ENCODE data around the gene ZNF628. TPM values are rescaled to one million over a fixed set of nuclear protein-coding genes. Genes with fewer than 3 reads are reported as not detected.

The ZNF628 gene
- total RNA-seq, 1 experiment from 2014 or later = 21.7 TPM

DNA sequence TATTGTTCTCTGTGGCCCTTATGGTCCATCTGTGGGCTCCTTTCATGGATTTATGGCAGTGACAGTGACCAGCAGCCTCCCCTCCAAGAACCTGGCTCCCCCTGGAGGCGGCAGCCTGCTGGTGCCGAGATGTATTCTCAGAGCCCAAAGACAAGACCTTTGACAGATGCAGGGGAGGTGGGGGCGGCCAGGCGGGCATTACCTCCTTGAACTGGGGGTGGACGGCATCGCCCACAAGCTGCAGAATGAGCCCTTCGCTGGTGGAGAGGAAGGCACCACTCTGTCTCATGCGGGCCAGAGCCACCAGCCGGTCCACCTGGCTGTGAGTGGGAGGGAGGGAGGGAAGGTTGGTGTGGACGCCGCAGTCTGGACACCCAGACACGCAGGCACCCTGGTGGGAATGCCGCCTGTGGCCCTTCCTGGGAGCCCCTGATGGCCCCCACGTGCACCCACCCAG, 21.6 kb upstream of the ZNF628 start:
- DNase-seq (ENCODE audit: low read depth, low spot score) (no peak), ATAC-seq (peak; percentile 52)
- in situ Hi-C loops (cut with HindIII; ENCODE audit: low pct_unique_long_range_greater_than_20kb, low sequenced_read_pairs) (no loop called here), intact Hi-C loops (cut with micrococcal nuclease; ENCODE audit: unreplicated experiment) (no loop called here)
- Histone ChIP-seq H3K36me3 (ENCODE audit: control insufficient read depth, insufficient read depth, low read length) (0 out of 2 replicates have a peak, but pooled peaks cover 3% of the 10 kb centered on the region), H3K4me3 (ENCODE audit: low read depth in 2 of 2, low read length in 2 of 2) (no peak overlapping the region), H3K27ac (ENCODE audit: low read length) (no peak overlapping the region), H3K27me3 (ENCODE audit: control insufficient read depth, insufficient read depth, low read length) (peaks cover 6% of the 10 kb centered on the region), H3K4me1 (ENCODE audit: control insufficient read depth, insufficient read depth, low read length) (peaks cover 3% of the 10 kb centered on the region), H3K9me3 (ENCODE audit: control insufficient read depth, insufficient read depth, low read depth, low read length) (no peaks in the 10 kb centered on the region)
- no TSS peak for BruUV-seq (replicated peaks)
- TF ChIP-seq, protein P1, sequence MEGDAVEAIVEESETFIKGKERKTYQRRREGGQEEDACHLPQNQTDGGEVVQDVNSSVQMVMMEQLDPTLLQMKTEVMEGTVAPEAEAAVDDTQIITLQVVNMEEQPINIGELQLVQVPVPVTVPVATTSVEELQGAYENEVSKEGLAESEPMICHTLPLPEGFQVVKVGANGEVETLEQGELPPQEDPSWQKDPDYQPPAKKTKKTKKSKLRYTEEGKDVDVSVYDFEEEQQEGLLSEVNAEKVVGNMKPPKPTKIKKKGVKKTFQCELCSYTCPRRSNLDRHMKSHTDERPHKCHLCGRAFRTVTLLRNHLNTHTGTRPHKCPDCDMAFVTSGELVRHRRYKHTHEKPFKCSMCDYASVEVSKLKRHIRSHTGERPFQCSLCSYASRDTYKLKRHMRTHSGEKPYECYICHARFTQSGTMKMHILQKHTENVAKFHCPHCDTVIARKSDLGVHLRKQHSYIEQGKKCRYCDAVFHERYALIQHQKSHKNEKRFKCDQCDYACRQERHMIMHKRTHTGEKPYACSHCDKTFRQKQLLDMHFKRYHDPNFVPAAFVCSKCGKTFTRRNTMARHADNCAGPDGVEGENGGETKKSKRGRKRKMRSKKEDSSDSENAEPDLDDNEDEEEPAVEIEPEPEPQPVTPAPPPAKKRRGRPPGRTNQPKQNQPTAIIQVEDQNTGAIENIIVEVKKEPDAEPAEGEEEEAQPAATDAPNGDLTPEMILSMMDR (IDR thresholded peaks at IDR 0.05) = peak; percentile 97
- no peak for TF ChIP-seq TCF7L2 (IDR thresholded peaks at IDR 0.05; ENCODE audit: low read depth, low read length)
- ChIA-PET CTCF (no interaction called here), POLR2A (no interaction called here)

DNA sequence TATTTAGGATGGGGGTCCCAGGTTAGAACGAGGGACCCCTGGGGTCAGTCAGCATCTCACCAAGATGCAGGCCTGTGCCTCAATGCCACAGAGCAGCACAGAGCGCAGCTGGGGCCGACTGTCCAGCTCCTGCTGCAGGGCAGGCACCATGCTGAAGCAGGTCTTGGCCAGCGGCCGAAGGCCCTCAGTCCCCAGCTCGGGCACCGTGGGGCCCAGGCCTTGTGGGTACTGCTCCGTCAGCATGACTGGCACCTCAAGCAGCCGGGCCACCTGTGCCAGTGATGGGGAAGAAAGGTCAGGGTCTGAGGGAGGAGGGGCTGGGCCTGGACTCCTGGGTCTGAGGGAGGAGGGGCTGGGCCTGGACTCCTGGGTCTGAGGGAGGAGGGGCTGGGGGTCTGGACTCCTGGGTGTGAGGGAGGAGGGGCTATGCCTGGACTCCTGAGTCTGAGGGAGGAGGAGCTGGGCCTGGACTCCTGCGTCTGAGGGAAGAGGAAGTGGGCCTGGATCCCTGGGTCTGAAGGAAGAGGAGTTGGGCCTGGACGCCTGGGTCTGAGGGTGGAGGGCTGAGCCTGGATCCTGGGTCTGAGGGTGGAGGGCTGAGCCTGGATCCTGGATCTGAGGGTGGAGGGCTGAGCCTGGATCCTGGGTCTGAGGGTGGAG, 20.7 kb upstream of the ZNF628 start:
- intact Hi-C loops (cut with micrococcal nuclease; ENCODE audit: unreplicated experiment) = no loop called here
- CTCF ChIA-PET = no interaction called here
- H3K4me1 ChIP-seq (ENCODE audit: control insufficient read depth, insufficient read depth, low read length) = peaks cover 10% of the 10 kb centered on the region
- no peak for DNase-seq (ENCODE audit: low read depth, low spot score)
- TF ChIP-seq SIN3A (IDR thresholded peaks at IDR 0.05; ENCODE audit: borderline replicate concordance, insufficient read depth, low read depth, low read length) = no peak
- no peak for TF ChIP-seq POLR2AphosphoS5 (IDR thresholded peaks at IDR 0.05; ENCODE audit: low read depth, low read length)
- TF ChIP-seq TCF7L2 (IDR thresholded peaks at IDR 0.05; ENCODE audit: low read depth, low read length) = no peak
- TF ChIP-seq, protein P2, sequence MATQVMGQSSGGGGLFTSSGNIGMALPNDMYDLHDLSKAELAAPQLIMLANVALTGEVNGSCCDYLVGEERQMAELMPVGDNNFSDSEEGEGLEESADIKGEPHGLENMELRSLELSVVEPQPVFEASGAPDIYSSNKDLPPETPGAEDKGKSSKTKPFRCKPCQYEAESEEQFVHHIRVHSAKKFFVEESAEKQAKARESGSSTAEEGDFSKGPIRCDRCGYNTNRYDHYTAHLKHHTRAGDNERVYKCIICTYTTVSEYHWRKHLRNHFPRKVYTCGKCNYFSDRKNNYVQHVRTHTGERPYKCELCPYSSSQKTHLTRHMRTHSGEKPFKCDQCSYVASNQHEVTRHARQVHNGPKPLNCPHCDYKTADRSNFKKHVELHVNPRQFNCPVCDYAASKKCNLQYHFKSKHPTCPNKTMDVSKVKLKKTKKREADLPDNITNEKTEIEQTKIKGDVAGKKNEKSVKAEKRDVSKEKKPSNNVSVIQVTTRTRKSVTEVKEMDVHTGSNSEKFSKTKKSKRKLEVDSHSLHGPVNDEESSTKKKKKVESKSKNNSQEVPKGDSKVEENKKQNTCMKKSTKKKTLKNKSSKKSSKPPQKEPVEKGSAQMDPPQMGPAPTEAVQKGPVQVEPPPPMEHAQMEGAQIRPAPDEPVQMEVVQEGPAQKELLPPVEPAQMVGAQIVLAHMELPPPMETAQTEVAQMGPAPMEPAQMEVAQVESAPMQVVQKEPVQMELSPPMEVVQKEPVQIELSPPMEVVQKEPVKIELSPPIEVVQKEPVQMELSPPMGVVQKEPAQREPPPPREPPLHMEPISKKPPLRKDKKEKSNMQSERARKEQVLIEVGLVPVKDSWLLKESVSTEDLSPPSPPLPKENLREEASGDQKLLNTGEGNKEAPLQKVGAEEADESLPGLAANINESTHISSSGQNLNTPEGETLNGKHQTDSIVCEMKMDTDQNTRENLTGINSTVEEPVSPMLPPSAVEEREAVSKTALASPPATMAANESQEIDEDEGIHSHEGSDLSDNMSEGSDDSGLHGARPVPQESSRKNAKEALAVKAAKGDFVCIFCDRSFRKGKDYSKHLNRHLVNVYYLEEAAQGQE (IDR thresholded peaks at IDR 0.05; ENCODE audit: insufficient read depth in 1 of 2, low read depth in 2 of 2, low read length in 1 of 2) = no peak
- TF ChIP-seq, protein P1 (IDR thresholded peaks at IDR 0.05) = no peak
- H3K4me3 ChIP-seq (ENCODE audit: low read depth in 2 of 2, low read length in 2 of 2) = no peak overlapping the region
- POLR2A ChIA-PET = interaction anchor here (0.7 kb wide), 1 partner anchor 171 kb away, joined by 7 read pairs; no protein-coding TSS in a partner anchor
- no TSS peak for BruUV-seq (replicated peaks)
- in situ Hi-C loops (cut with HindIII; ENCODE audit: low pct_unique_long_range_greater_than_20kb, low sequenced_read_pairs) = no loop called here
- no peak overlapping the region for H3K27ac ChIP-seq (ENCODE audit: low read length)
- 0 out of 2 replicates have a peak, but pooled peaks cover 3% of the 10 kb centered on the region for H3K36me3 ChIP-seq (ENCODE audit: control insufficient read depth, insufficient read depth, low read length)
- no peak for ATAC-seq
- no peaks in the 10 kb centered on the region for H3K9me3 ChIP-seq (ENCODE audit: control insufficient read depth, insufficient read depth, low read depth, low read length)
- H3K27me3 ChIP-seq (ENCODE audit: control insufficient read depth, insufficient read depth, low read length) = peaks cover 3% of the 10 kb centered on the region
